Left kidney (tissue), 2 donors: ENCODE results near the gene PLEKHG4B. TPM values are rescaled to one million over a fixed set of nuclear protein-coding genes. Genes with fewer than 3 reads are reported as not detected.
"Not testable (repeated sequence)": the region's sequence is repeated elsewhere in the genome, so short reads cannot be mapped to it uniquely, and the experiment has no call there.

Source experiments
- DNase-seq: peaks from one replicate; pipeline ENCODE4 v3.0.0-alpha.2; 2013
- polyA plus RNA-seq: library from polyadenylated mRNA; unstranded; fragments of 120-200 nt; gene quantifications from one replicate; pipeline ENCODE4 v1.2.1, GENCODE V29; 2013; ENCODE audit not compliant: insufficient read length

Gene PLEKHG4B
- polyA plus RNA-seq, 1 donor: 15.0 TPM

- DNase-seq: no peak
Observed at GRCh38 chr5:200985-201384, 109.0 kb downstream of the PLEKHG4B start.

GRCh38 chr5:201672-202071 is 109.7 kb downstream of the PLEKHG4B start:
- no peak for DNase-seq

GRCh38 chr5:203246-203930 is 111.4 kb downstream of the PLEKHG4B start:
- no peak for DNase-seq

- DNase-seq: no peak
Observed at GRCh38 chr5:204001-204400, 112.0 kb downstream of the PLEKHG4B start.

GRCh38 chr5:204462-204861 is 112.5 kb downstream of the PLEKHG4B start:
- no peak for DNase-seq

- DNase-seq: no peak
Observed at GRCh38 chr5:204966-205670, 113.2 kb downstream of the PLEKHG4B start.

- no peak for DNase-seq
Observed at GRCh38 chr5:206406-206805, 114.4 kb downstream of the PLEKHG4B start.

GRCh38 chr5:206927-207536 is 115.1 kb downstream of the PLEKHG4B start:
- DNase-seq: no peak

GRCh38 chr5:207599-207998 is 115.6 kb downstream of the PLEKHG4B start:
- DNase-seq: no peak

- no peak for DNase-seq
Observed at GRCh38 chr5:208449-209114, 116.6 kb downstream of the PLEKHG4B start.

- no peak for DNase-seq
Observed at GRCh38 chr5:213803-214395, 121.9 kb downstream of the PLEKHG4B start.

- not testable (repeated sequence) for DNase-seq
Observed at GRCh38 chr5:215256-215655, 123.3 kb downstream of the PLEKHG4B start.

GRCh38 chr5:216076-216475 is 124.1 kb downstream of the PLEKHG4B start:
- not testable (repeated sequence) for DNase-seq

GRCh38 chr5:217494-218456 is 125.8 kb downstream of the PLEKHG4B start, which contains the start of the genes CCDC127 and SDHA:
CCDC127 (minus strand) TSS chr5:218153; CDS start chr5:216849, 1,304 bp downstream.
SDHA (plus strand) TSS chr5:218320; CDS start chr5:218356, 36 bp downstream.
- peak; percentile 94 for DNase-seq

- DNase-seq: no peak
Observed at GRCh38 chr5:218457-219291, 126.7 kb downstream of the PLEKHG4B start.

GRCh38 chr5:219460-219863 is 127.5 kb downstream of the PLEKHG4B start:
- DNase-seq: no peak

GRCh38 chr5:219991-220390 is 128.0 kb downstream of the PLEKHG4B start:
- no peak for DNase-seq

- not testable (repeated sequence) for DNase-seq
Observed at GRCh38 chr5:222951-223715, 131.2 kb downstream of the PLEKHG4B start.

- no peak for DNase-seq
Observed at GRCh38 chr5:223791-224190, 131.8 kb downstream of the PLEKHG4B start.
